ENCODE data around the gene CYP26B1. TPM values are rescaled to one million over a fixed set of nuclear protein-coding genes. Genes with fewer than 3 reads are reported as not detected.

CYP26B1 gene
- total RNA-seq, 1 donor from 2014 or later: 1.2 TPM

DNA sequence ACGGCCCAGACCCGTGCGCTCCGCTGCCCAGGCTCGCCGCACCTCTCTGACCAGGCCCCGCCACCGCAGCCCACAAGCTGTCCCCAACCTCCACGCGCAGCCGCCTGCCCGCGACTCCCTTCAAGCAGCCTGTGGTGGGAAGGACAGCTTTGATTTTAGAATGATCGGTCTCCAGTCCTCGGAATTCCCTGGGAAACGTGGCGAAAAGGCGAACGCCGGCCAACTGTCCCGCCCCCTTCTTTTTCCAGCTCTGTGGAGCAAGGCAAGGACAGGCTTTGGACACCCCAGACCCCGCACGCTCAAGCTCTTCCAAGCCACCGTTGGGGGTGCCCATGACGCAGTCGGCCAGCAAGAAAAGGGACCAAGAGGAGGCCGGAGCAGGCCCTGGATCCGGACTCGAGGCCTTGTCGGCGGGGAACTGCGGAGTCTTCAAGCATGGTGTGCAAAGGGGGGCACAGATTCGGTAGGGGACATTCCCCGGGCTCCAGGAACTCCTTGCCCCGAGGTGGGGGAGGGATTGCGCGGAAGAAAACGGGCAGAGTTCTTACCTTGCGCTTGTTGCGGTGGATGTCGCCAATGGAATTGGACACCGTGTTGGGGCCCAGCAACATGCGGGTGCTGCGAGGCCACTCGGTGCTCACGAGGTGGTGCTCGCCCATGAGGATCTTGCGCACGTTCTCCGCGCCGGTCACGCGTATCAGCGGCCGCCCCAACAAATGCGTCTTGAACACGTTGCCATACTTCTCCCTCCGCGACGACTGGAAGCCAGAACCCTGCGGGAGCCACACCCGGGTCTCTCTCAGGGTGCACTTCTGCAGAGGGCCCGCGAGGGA, 4.0 kb downstream of the CYP26B1 start:
- Histone ChIP-seq H3K4me1 (ENCODE audit: insufficient read depth, low read length) (peaks cover 25% of the 10 kb centered on the region), H3K4me3 (ENCODE audit: insufficient read depth, low read depth, low read length) (peak overlapping the region; percentile 28), H3K4me2 (ENCODE audit: low read length) (peak overlapping the region; percentile 70), H3K9ac (ENCODE audit: low read length) (no peak overlapping the region), H3K36me3 (ENCODE audit: insufficient read depth, low read length) (no peaks in the 10 kb centered on the region), H3K79me2 (ENCODE audit: insufficient read depth, low read length) (no peaks in the 10 kb centered on the region), H3K9me3 (ENCODE audit: insufficient read depth, low read depth, low read length) (peaks cover 4% of the 10 kb centered on the region), H3K27ac (ENCODE audit: low read depth, low read length) (no peak overlapping the region), H3K27me3 (ENCODE audit: insufficient read depth, low read length) (peaks cover 47% of the 10 kb centered on the region), H4K20me1 (ENCODE audit: insufficient read depth, low read length) (peaks cover 3% of the 10 kb centered on the region), H2AFZ (ENCODE audit: low read depth, low read length) (peak overlapping the region; percentile 47)
- H3K36me3 Mint-ChIP-seq (ENCODE audit: low read depth, unreplicated experiment): no peaks in the 10 kb centered on the region
- H3K4me1 Mint-ChIP-seq (ENCODE audit: low read depth, unreplicated experiment): peaks cover 3% of the 10 kb centered on the region
- H3K4me3 Mint-ChIP-seq (ENCODE audit: unreplicated experiment): peak overlapping the region; percentile 54
- DNase-seq (ENCODE audit: low read depth) (no peak), FAIRE-seq (no peak)
- peaks cover 60% of the 10 kb centered on the region for H3K27me3 Mint-ChIP-seq (ENCODE audit: low read depth, unreplicated experiment)
- TF ChIP-seq CTCF (IDR thresholded peaks at IDR 0.05; ENCODE audit: insufficient read depth, low read depth, low read length) (no peak), EZH2 (IDR thresholded peaks at IDR 0.05; ENCODE audit: insufficient read depth, low read length) (peak; percentile 78)
- H3K9me3 Mint-ChIP-seq (ENCODE audit: unreplicated experiment): peaks cover 10% of the 10 kb centered on the region
- peak overlapping the region; percentile 26 for H3K27ac Mint-ChIP-seq (ENCODE audit: unreplicated experiment)

GRCh38 chr2:72142570-72143440, 4.9 kb downstream of the CYP26B1 start:
- H4K20me1 ChIP-seq (ENCODE audit: insufficient read depth, low read length): peaks cover 3% of the 10 kb centered on the region
- DNase-seq (ENCODE audit: low read depth): no peak
- no peak overlapping the region for H3K27ac ChIP-seq (ENCODE audit: low read depth, low read length)
- H3K9me3 ChIP-seq (ENCODE audit: insufficient read depth, low read depth, low read length): peaks cover 4% of the 10 kb centered on the region
- no peak for FAIRE-seq
- peaks cover 8% of the 10 kb centered on the region for H3K9me3 Mint-ChIP-seq (ENCODE audit: unreplicated experiment)
- H3K9ac ChIP-seq (ENCODE audit: low read length): no peak overlapping the region
- H2AFZ ChIP-seq (ENCODE audit: low read depth, low read length): no peak overlapping the region
- H3K4me1 ChIP-seq (ENCODE audit: insufficient read depth, low read length): peaks cover 20% of the 10 kb centered on the region
- peaks cover under 1% of the 10 kb centered on the region for H3K4me1 Mint-ChIP-seq (ENCODE audit: low read depth, unreplicated experiment)
- no peaks in the 10 kb centered on the region for H3K36me3 ChIP-seq (ENCODE audit: insufficient read depth, low read length)
- H3K79me2 ChIP-seq (ENCODE audit: insufficient read depth, low read length): no peaks in the 10 kb centered on the region
- H3K36me3 Mint-ChIP-seq (ENCODE audit: low read depth, unreplicated experiment): no peaks in the 10 kb centered on the region
- no peak overlapping the region for H3K4me3 ChIP-seq (ENCODE audit: insufficient read depth, low read depth, low read length)
- H3K27ac Mint-ChIP-seq (ENCODE audit: unreplicated experiment): no peak overlapping the region
- TF ChIP-seq CTCF (IDR thresholded peaks at IDR 0.05; ENCODE audit: insufficient read depth, low read depth, low read length) (no peak), EZH2 (IDR thresholded peaks at IDR 0.05; ENCODE audit: insufficient read depth, low read length) (peak; percentile 15)
- peaks cover 42% of the 10 kb centered on the region for H3K27me3 ChIP-seq (ENCODE audit: insufficient read depth, low read length)
- peak overlapping the region; percentile 70 for H3K4me2 ChIP-seq (ENCODE audit: low read length)
- H3K27me3 Mint-ChIP-seq (ENCODE audit: low read depth, unreplicated experiment): peaks cover 54% of the 10 kb centered on the region
- H3K4me3 Mint-ChIP-seq (ENCODE audit: unreplicated experiment): no peak overlapping the region

Data from astrocyte (in vitro differentiated cells and primary cell).